GM23248 (cell line): ENCODE data around the gene CD19. TPM values are rescaled to one million over a fixed set of nuclear protein-coding genes. Genes with fewer than 3 reads are reported as not detected.
A peak's percentile ranks its signal among the peaks of the same experiment; 100 is the strongest.
"Not testable (repeated sequence)": the region's sequence is repeated elsewhere in the genome, so short reads cannot be mapped to it uniquely, and the experiment has no call there.

Experiments
- DNase-seq: peaks from one replicate; pipeline ENCODE4 v3.0.0-alpha.2; 2015
- H2AFZ ChIP-seq: fragments of 200-600 bp; sonication (generic); 2 replicates; pipeline ENCODE4 v1.6.1; 2016; ENCODE audit warnings: antibody characterized with exemption
- H3F3A ChIP-seq: fragments of 200-600 bp; sonication (generic); 2 replicates; pipeline ENCODE4 v1.6.1; 2016; ENCODE audit warnings: mild to moderate bottlenecking, antibody characterized with exemption, mixed run types; ENCODE audit not compliant: insufficient read depth
- H3K27ac ChIP-seq: fragments of 200-600 bp; sonication (generic); 2 replicates; pipeline ENCODE4 v1.5.1; 2016; ENCODE audit warnings: mild to moderate bottlenecking
- H3K27me3 ChIP-seq: fragments of 200-600 bp; sonication (generic); replicated peaks from 2 replicates; pipeline ENCODE4 v1.6.1; 2016; ENCODE audit warnings: mild to moderate bottlenecking; ENCODE audit not compliant: insufficient read depth
- H3K36me3 ChIP-seq: fragments of 200-600 bp; sonication (generic); 2 replicates; pipeline ENCODE4 v1.6.1; 2016; ENCODE audit warnings: low read depth, mild to moderate bottlenecking
- H3K4me1 ChIP-seq: fragments of 200-600 bp; sonication (generic); 2 replicates; pipeline ENCODE4 v1.6.1; 2016; ENCODE audit warnings: mild to moderate bottlenecking; ENCODE audit not compliant: insufficient read depth
- H3K4me2 ChIP-seq: fragments of 200-600 bp; sonication (generic); one replicate; pipeline ENCODE4 v1.6.1; 2016; ENCODE audit warnings: mild to moderate bottlenecking; ENCODE audit not compliant: unreplicated experiment
- H3K4me3 ChIP-seq: fragments of 200-600 bp; sonication (generic); 2 replicates; pipeline ENCODE4 v1.5.1; 2016; ENCODE audit warnings: mild to moderate bottlenecking
- H3K79me2 ChIP-seq: fragments of 200-600 bp; sonication (generic); 2 replicates; pipeline ENCODE4 v1.6.1; 2016; ENCODE audit warnings: mild to moderate bottlenecking; ENCODE audit not compliant: insufficient read depth
- H3K9ac ChIP-seq: fragments of 200-600 bp; sonication (generic); 2 replicates; pipeline ENCODE4 v1.6.1; 2016; ENCODE audit warnings: mild to moderate bottlenecking
- H3K9me2 ChIP-seq: fragments of 200-600 bp; sonication (generic); 2 replicates; pipeline ENCODE4 v1.6.1; 2016; ENCODE audit warnings: mixed run types, mild to moderate bottlenecking, moderate library complexity; ENCODE audit not compliant: insufficient read depth
- H3K9me3 ChIP-seq: fragments of 200-600 bp; sonication (generic); one replicate; pipeline ENCODE4 v1.6.1; 2017; ENCODE audit warnings: low read depth
- H4K20me1 ChIP-seq: fragments of 200-600 bp; sonication (generic); 2 replicates; pipeline ENCODE4 v1.6.0; 2016; ENCODE audit not compliant: insufficient read depth
- EZH2 ChIP-seq: fragments of 200-600 bp; sonication (generic); IDR thresholded peaks from 2 replicates; pipeline ENCODE4 v1.6.1; 2018; ENCODE audit warnings: antibody characterized with exemption, mild to moderate bottlenecking; ENCODE audit not compliant: insufficient read depth, poor library complexity, severe bottlenecking
- EZH2phosphoT487 ChIP-seq: fragments of 200-600 bp; sonication (generic); IDR thresholded peaks from 2 replicates; pipeline ENCODE4 v1.6.1; 2018; ENCODE audit warnings: antibody characterized with exemption, moderate library complexity, mild to moderate bottlenecking, low read depth; ENCODE audit not compliant: insufficient read depth
- WGBS, 2 experiments: methylation state at CpG; one replicate each; pipeline ENCODE4 v1.1.6; 2015 to 2017; ENCODE audit warnings: low lambda C conversion rate in 2 of 2, low coverage in 1 of 2; ENCODE audit errors: missing lambda C conversion rate in 2 of 2; 5-methylcytosine and 5-hydroxymethylcytosine counted together
- in situ Hi-C: fragments of 300-500 bp; cut with MboI; formaldehyde crosslinking; loops from 2 replicates; pipeline ENCODE4 v1.15.0; 2020
- polyA plus RNA-seq: library from polyadenylated mRNA; unstranded; fragments of >200 nt; fragmentation: Nextera tagmentation; extraction: Ambion mirVana; gene quantifications from 2 replicates; pipeline ENCODE4 v1.2.1, GENCODE V29; 2016
- total RNA-seq: library from RNA; depleted of rRNA; stranded (reverse); fragments of >200 nt; shearing (Covaris generic); gene quantifications from 2 replicates; pipeline ENCODE4 v1.2.3, GENCODE V29; 2014

Gene CD19
- total and polyA plus RNA-seq, 2 experiments from 2014 or later, result not detected

GRCh38 chr16:28964072-28964471, 32.3 kb downstream of the CD19 start:
- no peak for DNase-seq
- H3K79me2 ChIP-seq, result no peaks in the 10 kb centered on the region
- peaks cover 4% of the 10 kb centered on the region; the same call in 1 of the 2 replicates for H3F3A ChIP-seq
- no peak overlapping the region for H3K4me3 ChIP-seq
- in situ Hi-C loops, result no loop called here
- H3K4me2 ChIP-seq, result no peak overlapping the region
- H3K36me3 ChIP-seq, result peaks cover 4% of the 10 kb centered on the region; the same call in 1 of the 2 replicates
- no peaks in the 10 kb centered on the region for H3K9me3 ChIP-seq
- H3K27me3 ChIP-seq, result no peaks in the 10 kb centered on the region
- H3K9ac ChIP-seq, result no peak overlapping the region
- no peaks in the 10 kb centered on the region for H3K4me1 ChIP-seq
- no peaks in the 10 kb centered on the region for H4K20me1 ChIP-seq
- H3K9me2 ChIP-seq, result no peaks in the 10 kb centered on the region
- H3K27ac ChIP-seq, result no peak overlapping the region
- H2AFZ ChIP-seq, result no peak overlapping the region
- TF ChIP-seq EZH2, result no peak
- 95 to 97% methylated on average over 3 of the region's 3 CpGs for WGBS, 2 experiments

GRCh38 chr16:28964496-28964895, 32.7 kb downstream of the CD19 start:
- in situ Hi-C loops, result no loop called here
- no peak overlapping the region for H3K4me3 ChIP-seq
- H3F3A ChIP-seq, result peaks cover 4% of the 10 kb centered on the region; the same call in 1 of the 2 replicates
- H3K27me3 ChIP-seq, result no peaks in the 10 kb centered on the region
- no peak overlapping the region for H3K4me2 ChIP-seq
- H3K9ac ChIP-seq, result no peak overlapping the region
- H3K27ac ChIP-seq, result no peak overlapping the region
- peaks cover 4% of the 10 kb centered on the region; the same call in 1 of the 2 replicates for H3K36me3 ChIP-seq
- no peaks in the 10 kb centered on the region for H3K4me1 ChIP-seq
- TF ChIP-seq EZH2, result no peak
- TF ChIP-seq EZH2phosphoT487, result no peak
- no peaks in the 10 kb centered on the region for H3K79me2 ChIP-seq
- no peak overlapping the region for H2AFZ ChIP-seq
- WGBS, 2 experiments, result 66 to 79% methylated on average over 2 of the region's 2 CpGs
- no peaks in the 10 kb centered on the region for H3K9me3 ChIP-seq
- H3K9me2 ChIP-seq, result no peaks in the 10 kb centered on the region
- no peaks in the 10 kb centered on the region for H4K20me1 ChIP-seq
- DNase-seq, result no peak

GRCh38 chr16:28967156-28967555, 35.4 kb downstream of the CD19 start:
- no peak overlapping the region for H3K9ac ChIP-seq
- TF ChIP-seq EZH2 (no peak), EZH2phosphoT487 (no peak)

GRCh38 chr16:28969696-28970095, 37.9 kb downstream of the CD19 start:
- H3K4me2 ChIP-seq, H3K79me2 ChIP-seq, H3K4me3 ChIP-seq, H2AFZ ChIP-seq, in situ Hi-C loops, H3K27ac ChIP-seq, H3K36me3 ChIP-seq, H3K9me2 ChIP-seq, DNase-seq, H3K27me3 ChIP-seq, H3F3A ChIP-seq, H3K9me3 ChIP-seq, H3K4me1 ChIP-seq, H4K20me1 ChIP-seq, H3K9ac ChIP-seq: not testable (repeated sequence)
- WGBS, 2 experiments, result 94% methylated on average over 2 of the region's 2 CpGs

More at GRCh38 chr16:28967156-28967555, 35.4 kb downstream of the CD19 start:
- Histone ChIP-seq H3K4me3 (no peak overlapping the region), H3K9me2 (no peaks in the 10 kb centered on the region), H4K20me1 (no peaks in the 10 kb centered on the region), H2AFZ (no peak overlapping the region), H3K79me2 (no peaks in the 10 kb centered on the region), H3K27me3 (no peaks in the 10 kb centered on the region), H3K9me3 (no peaks in the 10 kb centered on the region), H3K4me1 (no peaks in the 10 kb centered on the region), H3K36me3 (peaks cover 4% of the 10 kb centered on the region; the same call in 1 of the 2 replicates), H3F3A (peaks cover 4% of the 10 kb centered on the region; the same call in 1 of the 2 replicates), H3K27ac (no peak overlapping the region), H3K4me2 (no peak overlapping the region)
- WGBS, 2 experiments, result 87 to 90% methylated on average over 4 of the region's 4 CpGs
- no peak for DNase-seq
- in situ Hi-C loops, result no loop called here

- H4K20me1 ChIP-seq, result no peaks in the 10 kb centered on the region
- H3K9me2 ChIP-seq, result no peaks in the 10 kb centered on the region
- no peaks in the 10 kb centered on the region for H3K27me3 ChIP-seq
- peaks cover 3% of the 10 kb centered on the region; the same call in 1 of the 2 replicates for H3F3A ChIP-seq
- WGBS, 2 experiments, result 0 to 1% methylated on average over 16 to 17 of the region's 17 CpGs
- no peaks in the 10 kb centered on the region for H3K9me3 ChIP-seq
- H3K4me1 ChIP-seq, result 0 out of 2 replicates have a peak, but pooled peaks cover 8% of the 10 kb centered on the region
- H3K4me3 ChIP-seq, result peak overlapping the region; percentile 96
- H3K36me3 ChIP-seq, result no peaks in the 10 kb centered on the region
- peaks cover 33% of the 10 kb centered on the region for H3K79me2 ChIP-seq
- TF ChIP-seq EZH2, result no peak
- TF ChIP-seq EZH2phosphoT487, result no peak
- in situ Hi-C loops, result no loop called here
- peak overlapping the region; percentile 97 for H2AFZ ChIP-seq
- peak overlapping the region; percentile 98 for H3K27ac ChIP-seq
- peak overlapping the region; percentile 99 for H3K9ac ChIP-seq
- DNase-seq, result peak; percentile 88
- peak overlapping the region; percentile 97 for H3K4me2 ChIP-seq
Measured at GRCh38 chr16:28974007-28974436, 42.3 kb downstream of the CD19 start.
